HG02884 (cell line): ENCODE data around the gene PDE6A.

Experiments used
- ATAC-seq: cut with Tn5 transposase; IDR thresholded peaks from one replicate; pipeline ENCODE4 v1.9.1; 2021; ENCODE audit warnings: mild to moderate bottlenecking, moderate library complexity; ENCODE audit not compliant: unreplicated experiment

PDE6A gene

DNA sequence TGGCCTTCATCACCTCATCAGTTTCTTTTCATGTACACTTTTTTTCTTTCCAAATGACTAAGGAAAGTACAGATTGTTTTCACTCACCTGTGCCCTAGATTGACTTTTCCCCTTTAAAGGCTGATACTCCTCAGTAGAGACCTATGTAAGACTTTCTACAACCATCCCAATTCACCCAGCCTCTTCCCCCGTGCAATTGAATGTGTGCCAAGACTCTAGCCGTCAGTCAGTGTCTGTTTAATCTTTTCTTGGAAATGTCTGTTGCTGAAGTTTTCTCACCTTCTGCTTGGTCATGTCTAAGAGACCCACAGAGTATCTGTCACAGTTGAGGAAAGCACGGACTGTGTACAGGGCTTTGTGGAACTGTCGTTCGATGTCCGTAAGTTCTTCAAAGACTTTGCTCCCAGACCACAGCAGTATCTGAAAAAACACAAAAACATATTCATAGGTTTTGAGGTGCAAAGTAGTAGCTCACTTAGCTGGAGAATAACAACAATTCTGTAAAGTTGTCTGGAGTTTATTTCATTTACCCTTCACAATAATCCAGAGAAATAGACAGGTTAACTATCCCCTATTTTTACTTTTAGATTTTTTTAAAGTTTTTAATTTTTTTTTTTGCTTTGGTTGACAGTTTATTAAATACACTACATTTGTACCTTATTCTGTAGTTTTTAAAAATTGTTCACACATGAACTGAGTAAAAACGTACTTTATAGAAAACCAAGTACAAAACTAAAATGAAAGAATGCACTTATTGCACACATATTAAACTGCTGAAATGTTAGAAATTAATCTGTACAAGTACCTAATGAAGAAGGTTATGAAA, 13.6 kb downstream of the PDE6A start:
- no peak for ATAC-seq

- ATAC-seq = no peak
Observed at GRCh38 chr5:149930043-149930748, 14.4 kb downstream of the PDE6A start.

- ATAC-seq = no peak
Observed at GRCh38 chr5:149924486-149924885, 20.1 kb downstream of the PDE6A start.

- ATAC-seq = no peak
Observed at GRCh38 chr5:149922950-149923349, 21.6 kb downstream of the PDE6A start.

- ATAC-seq = no peak
Observed at GRCh38 chr5:149921597-149921996, 23.0 kb downstream of the PDE6A start.

GRCh38 chr5:149917073-149917676, 27.4 kb downstream of the PDE6A start:
- ATAC-seq = no peak

GRCh38 chr5:149916334-149917072, 28.1 kb downstream of the PDE6A start:
- no peak for ATAC-seq

GRCh38 chr5:149915392-149916260, 29.0 kb downstream of the PDE6A start:
- no peak for ATAC-seq

- ATAC-seq = no peak
Observed at GRCh38 chr5:149913436-149914419, 30.9 kb downstream of the PDE6A start.

GRCh38 chr5:149912226-149912871, 32.2 kb downstream of the PDE6A start:
- no peak for ATAC-seq

DNA sequence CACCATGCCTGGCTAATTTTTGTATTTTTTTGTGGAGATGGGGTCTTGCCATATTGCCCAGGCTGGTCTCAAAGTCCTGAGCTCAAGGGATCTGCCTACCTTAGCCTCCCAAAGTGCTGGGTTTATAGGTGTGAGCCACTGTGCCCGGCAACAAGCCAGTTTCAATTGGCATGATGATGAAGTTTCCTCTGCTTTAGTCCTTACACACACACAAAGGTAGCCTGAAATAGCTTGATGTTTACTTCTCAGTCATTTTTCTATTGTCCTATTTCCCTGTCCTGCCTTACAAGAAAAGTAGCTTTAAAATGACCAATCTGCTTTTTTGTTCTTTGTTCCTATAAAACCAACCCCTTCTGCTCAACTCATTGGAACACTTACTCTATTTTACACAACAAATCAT, 33.6 kb downstream of the PDE6A start:
- ATAC-seq = no peak

DNA sequence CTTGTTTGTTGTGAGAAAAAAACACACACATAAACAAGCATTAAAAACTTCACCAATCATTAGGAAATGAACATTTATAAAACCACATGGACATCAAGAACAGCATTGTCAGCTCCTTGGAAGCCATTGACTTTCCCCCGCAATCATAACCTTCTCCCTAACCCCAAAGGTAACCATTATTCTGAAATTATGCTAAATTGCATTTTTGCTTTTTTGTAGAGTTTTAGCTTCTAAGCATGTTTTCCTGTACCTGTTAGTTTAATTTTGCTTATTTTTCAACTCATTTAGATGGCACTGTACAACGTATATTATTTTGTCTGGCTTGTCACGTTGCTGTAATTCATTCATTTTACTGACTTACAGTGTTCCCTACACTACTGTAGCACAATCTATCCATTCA, 36.8 kb downstream of the PDE6A start:
- ATAC-seq = no peak

GRCh38 chr5:149904977-149905376, 39.6 kb downstream of the PDE6A start:
- ATAC-seq = no peak

DNA sequence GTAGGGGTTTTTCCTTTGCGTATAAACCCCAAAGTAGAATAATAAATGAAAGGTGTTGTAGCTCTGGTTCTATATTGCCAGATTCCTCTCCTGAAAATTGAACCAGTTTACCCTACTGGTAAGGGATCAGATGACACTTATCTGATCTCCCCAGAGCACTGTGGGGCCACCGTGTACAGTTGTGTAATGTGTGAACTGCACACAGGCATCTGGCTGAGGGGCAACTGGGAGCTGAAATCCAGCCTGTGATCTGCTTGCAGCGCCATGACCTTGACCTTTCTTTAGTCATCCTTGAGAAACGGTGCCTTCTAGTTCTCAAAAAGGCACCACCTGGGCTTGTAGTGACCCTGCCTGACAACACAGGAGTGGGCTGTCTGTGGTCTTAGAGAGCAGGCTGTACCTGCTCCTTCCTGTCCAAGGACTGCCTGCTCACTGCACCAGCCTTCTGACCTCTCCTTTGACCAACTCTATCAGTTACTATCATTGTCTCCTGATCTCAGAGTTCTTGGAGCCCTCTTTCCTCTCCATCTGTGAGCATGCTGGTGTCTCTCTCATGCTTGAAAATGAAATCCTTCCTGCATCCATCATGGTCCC, 40.2 kb downstream of the PDE6A start:
- no peak for ATAC-seq

GRCh38 chr5:149903404-149903803, 41.2 kb downstream of the PDE6A start:
- ATAC-seq = no peak

GRCh38 chr5:149902177-149902576, 42.4 kb downstream of the PDE6A start:
- no peak for ATAC-seq

DNA sequence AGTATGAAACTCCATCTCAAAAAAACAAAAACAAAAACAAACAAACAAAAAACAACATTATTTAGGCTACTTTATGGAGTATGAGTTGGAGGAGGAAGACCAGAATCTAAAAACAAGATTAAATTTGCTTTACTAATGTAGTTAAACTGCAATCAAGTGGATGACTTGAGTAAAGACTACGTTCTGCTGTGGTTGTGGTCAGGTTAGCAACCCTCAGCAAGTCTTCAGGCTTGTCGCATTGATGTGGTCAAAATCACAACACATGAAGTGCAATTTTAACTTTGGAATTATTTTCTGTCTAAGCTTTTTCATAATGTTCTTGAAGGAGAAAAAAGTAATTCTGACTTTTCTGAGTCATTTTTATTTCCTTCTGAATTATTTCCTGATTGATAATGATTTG, 43.1 kb downstream of the PDE6A start:
- ATAC-seq = no peak

GRCh38 chr5:149900390-149900789, 44.2 kb downstream of the PDE6A start:
- ATAC-seq = no peak
